ENCODE data around the gene MLLT10.

DNA sequence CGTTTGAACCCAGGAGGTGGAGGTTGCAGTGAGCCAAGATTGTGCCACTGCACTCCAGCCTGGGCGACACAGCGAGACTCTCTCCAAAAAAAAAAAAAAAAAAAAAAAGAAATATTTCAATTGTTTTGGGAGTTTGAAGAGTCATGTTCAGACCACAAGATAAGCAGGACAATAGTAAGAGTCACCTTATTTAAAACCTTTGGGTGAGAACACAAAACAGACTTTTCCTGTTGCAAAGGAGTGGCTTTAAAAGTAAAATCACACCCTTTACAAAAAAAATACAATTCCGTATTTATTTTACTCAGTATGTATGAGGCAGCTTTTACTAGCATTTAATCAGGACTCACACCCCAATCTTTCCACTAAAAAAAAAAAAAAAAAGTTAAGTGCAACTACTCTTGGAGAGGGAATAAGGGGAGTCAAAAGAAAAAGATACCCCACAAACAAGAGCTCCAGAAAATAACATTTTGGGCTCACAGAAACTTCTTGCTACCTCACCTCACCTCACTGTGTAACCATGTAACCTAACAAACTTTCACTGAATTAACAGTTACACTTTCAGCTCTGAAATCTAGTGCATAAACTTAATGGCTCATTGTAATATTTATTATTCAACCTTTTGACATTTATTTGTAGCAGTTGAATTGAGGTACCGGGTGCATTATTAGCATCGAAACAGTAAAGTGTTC, 19.8 kb upstream of the MLLT10 start:
- TF ChIP-seq POLR2A (IDR thresholded peaks at IDR 0.05; ENCODE audit: extremely low read depth, insufficient read length) = no peak
- no peak for TF ChIP-seq MYC (IDR thresholded peaks at IDR 0.05; ENCODE audit: low read depth, low read length)

All from NB4 (cell line).